Activated T-cell treated with anti-CD3 and anti-CD28 coated beads, Interleukin-2, amount 50 U/mL, for 4 hours (primary cell): ENCODE measurements around the gene C11orf16. TPM values are rescaled to one million over a fixed set of nuclear protein-coding genes. Genes with fewer than 3 reads are reported as not detected.
"Not testable (repeated sequence)": the region's sequence is repeated elsewhere in the genome, so short reads cannot be mapped to it uniquely, and the experiment has no call there.

Experiments
- ATAC-seq, 2 donors: fragments of 200-7000 bp; cut with Tn5 transposase; one replicate each; pipeline ENCODE4 v1.10.0; 2021
- DNase-seq: peaks from one replicate; pipeline ENCODE4 v3.0.0-alpha.2; 2020
- H3K27me3 Mint-ChIP-seq: one replicate; pipeline ENCODE4 v1.8.0; 2021; ENCODE audit warnings: low read depth, mixed read lengths
- H3K36me3 Mint-ChIP-seq: one replicate; pipeline ENCODE4 v1.8.0; 2022; ENCODE audit warnings: mixed read lengths; ENCODE audit not compliant: insufficient read depth
- H3K4me1 Mint-ChIP-seq: one replicate; pipeline ENCODE4 v1.8.0; 2021; ENCODE audit warnings: low read depth, mixed read lengths
- H3K4me3 Mint-ChIP-seq: one replicate; pipeline ENCODE4 v1.8.0; 2021; ENCODE audit warnings: mild to moderate bottlenecking, moderate library complexity, mixed read lengths
- H3K9me3 Mint-ChIP-seq: one replicate; pipeline ENCODE4 v1.8.0; 2021; ENCODE audit warnings: mixed read lengths
- total RNA-seq, 3 donors: library from RNA; stranded (reverse); gene quantifications; one replicate each; pipeline ENCODE4 v1.2.1, GENCODE V29; 2021

C11orf16 gene
- total RNA-seq, 3 donors from 2014 or later: not detected

DNA sequence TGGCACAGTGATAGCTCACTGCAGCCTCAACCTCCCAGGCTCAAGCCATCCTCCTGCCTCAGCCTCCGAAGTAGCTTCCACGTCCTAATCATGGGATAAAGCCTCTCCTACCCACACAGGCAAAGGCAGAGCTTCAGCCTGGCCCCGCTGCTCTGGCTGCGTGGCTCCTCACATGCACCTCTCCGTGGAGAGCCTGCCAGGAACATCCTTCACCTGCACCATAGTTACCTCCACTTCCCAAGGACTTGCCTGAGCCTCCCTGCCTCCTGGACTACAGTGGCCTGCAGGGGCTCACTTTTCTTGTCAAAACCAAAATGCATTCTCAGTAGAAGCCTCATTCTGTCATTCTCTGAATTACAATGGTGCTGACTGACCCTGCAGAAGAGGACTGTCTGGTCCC is 6.5 kb downstream of the C11orf16 start:
- no peaks in the 10 kb centered on the region for H3K9me3 Mint-ChIP-seq
- no peaks in the 10 kb centered on the region for H3K27me3 Mint-ChIP-seq
- DNase-seq (no peak), ATAC-seq (no peak)
- no peaks in the 10 kb centered on the region for H3K4me1 Mint-ChIP-seq
- H3K4me3 Mint-ChIP-seq: no peak overlapping the region
- H3K36me3 Mint-ChIP-seq: peaks cover 8% of the 10 kb centered on the region

DNA sequence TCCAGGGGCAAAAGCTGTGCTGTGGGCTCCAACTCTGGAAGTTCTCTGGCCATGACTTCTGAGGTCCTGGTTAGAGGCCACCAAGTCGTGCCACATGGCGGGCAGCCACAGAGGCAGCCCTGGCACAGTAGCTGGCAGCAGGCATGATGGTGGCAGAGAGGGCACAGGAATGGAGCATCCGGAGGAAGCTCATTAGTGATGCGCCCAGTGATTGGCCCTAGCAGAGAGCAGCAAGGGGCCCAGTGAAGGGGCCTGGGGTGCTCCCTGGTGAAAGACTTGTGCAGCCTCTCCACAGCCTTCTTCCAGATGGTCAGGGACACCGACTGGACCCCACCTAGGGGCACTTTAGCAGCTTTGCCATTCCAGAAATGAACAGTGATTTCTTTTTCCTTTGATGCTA is 7.0 kb downstream of the C11orf16 start:
- H3K36me3 Mint-ChIP-seq: peaks cover 8% of the 10 kb centered on the region
- DNase-seq: no peak
- no peaks in the 10 kb centered on the region for H3K4me1 Mint-ChIP-seq
- no peak for ATAC-seq
- no peak overlapping the region for H3K4me3 Mint-ChIP-seq
- no peaks in the 10 kb centered on the region for H3K27me3 Mint-ChIP-seq
- H3K9me3 Mint-ChIP-seq: no peaks in the 10 kb centered on the region

- peaks cover 14% of the 10 kb centered on the region for H3K36me3 Mint-ChIP-seq
- DNase-seq: no peak
- H3K4me3 Mint-ChIP-seq: no peak overlapping the region
- H3K4me1 Mint-ChIP-seq: no peaks in the 10 kb centered on the region
- H3K9me3 Mint-ChIP-seq: no peaks in the 10 kb centered on the region
- H3K27me3 Mint-ChIP-seq: no peaks in the 10 kb centered on the region
- ATAC-seq: no peak
Observed at GRCh38 chr11:8922691-8923090, 10.1 kb downstream of the C11orf16 start.

- Mint-ChIP-seq H3K36me3 (peaks cover 12% of the 10 kb centered on the region), H3K27me3 (no peaks in the 10 kb centered on the region), H3K4me3 (no peak overlapping the region), H3K4me1 (peaks cover 22% of the 10 kb centered on the region), H3K9me3 (no peaks in the 10 kb centered on the region)
- DNase-seq: no peak
- no peak for ATAC-seq
Observed at GRCh38 chr11:8917157-8917825, 15.5 kb downstream of the C11orf16 start.

- Mint-ChIP-seq H3K4me1 (peaks cover 33% of the 10 kb centered on the region), H3K36me3 (peaks cover 8% of the 10 kb centered on the region), H3K4me3 (no peak overlapping the region)
Observed at GRCh38 chr11:8914661-8915018, 18.1 kb downstream of the C11orf16 start.

GRCh38 chr11:8913961-8914660 is 18.6 kb downstream of the C11orf16 start:
- no peaks in the 10 kb centered on the region for H3K27me3 Mint-ChIP-seq
- DNase-seq (peak; percentile 37), ATAC-seq (peak in 1 of 2 donors; percentile 31)
- H3K4me3 Mint-ChIP-seq: peak overlapping the region; percentile 58
- peaks cover 33% of the 10 kb centered on the region for H3K4me1 Mint-ChIP-seq
- H3K9me3 Mint-ChIP-seq: no peaks in the 10 kb centered on the region
- peaks cover 8% of the 10 kb centered on the region for H3K36me3 Mint-ChIP-seq

More at GRCh38 chr11:8914661-8915018, 18.1 kb downstream of the C11orf16 start:
- H3K9me3 Mint-ChIP-seq: no peaks in the 10 kb centered on the region
- ATAC-seq (no peak), DNase-seq (no peak)
- H3K27me3 Mint-ChIP-seq: no peaks in the 10 kb centered on the region

- peak within 1 kb of the TSS; percentile 93 for H3K4me3 Mint-ChIP-seq
- H3K27me3 Mint-ChIP-seq: no peaks in the 10 kb centered on the region
- H3K4me1 Mint-ChIP-seq: peaks cover 51% of the 10 kb centered on the region
- peak; percentile 71 for DNase-seq
- no peaks in the 10 kb centered on the region for H3K9me3 Mint-ChIP-seq
- peak; percentile 83 to 85 for ATAC-seq
- H3K36me3 Mint-ChIP-seq: no peaks in the 10 kb centered on the region
Observed at GRCh38 chr11:8911029-8911823, 21.5 kb downstream of the C11orf16 start, which contains the start of gene AKIP1. Gene AKIP1 (plus strand): TSS chr11:8911189. CDS start chr11:8911450, 261 bp downstream.

GRCh38 chr11:8910649-8911026 is 22.1 kb downstream of the C11orf16 start:
- DNase-seq (no peak), ATAC-seq (peak; percentile 14 to 17)
- Mint-ChIP-seq H3K4me1 (peaks cover 53% of the 10 kb centered on the region), H3K9me3 (no peaks in the 10 kb centered on the region), H3K4me3 (peak overlapping the region; percentile 93), H3K36me3 (no peaks in the 10 kb centered on the region), H3K27me3 (no peaks in the 10 kb centered on the region)

DNA sequence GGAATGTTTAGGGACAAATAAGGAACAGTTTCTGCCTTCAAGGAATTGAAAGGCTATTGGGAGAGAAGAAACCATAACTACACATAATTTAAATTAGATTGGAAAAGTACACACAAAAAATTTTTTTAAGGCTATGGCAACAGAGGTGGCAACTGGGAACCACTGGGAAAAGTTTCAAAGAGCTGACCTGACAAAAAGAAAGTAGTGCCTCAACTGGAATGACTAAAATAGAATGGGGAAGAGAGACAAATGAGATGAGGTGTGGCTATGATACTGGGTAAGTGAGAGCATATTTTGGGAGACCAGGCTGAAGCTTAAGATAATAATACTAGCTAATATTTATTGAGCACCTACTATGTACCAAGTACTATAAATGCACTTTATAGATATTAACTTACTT is 24.6 kb downstream of the C11orf16 start:
- ATAC-seq: no peak
- H3K27me3 Mint-ChIP-seq: peaks cover 3% of the 10 kb centered on the region
- no peaks in the 10 kb centered on the region for H3K9me3 Mint-ChIP-seq
- no peak for DNase-seq
- no peak overlapping the region for H3K4me3 Mint-ChIP-seq
- peaks cover 39% of the 10 kb centered on the region for H3K4me1 Mint-ChIP-seq
- no peaks in the 10 kb centered on the region for H3K36me3 Mint-ChIP-seq

GRCh38 chr11:8907116-8907515 is 25.6 kb downstream of the C11orf16 start:
- Mint-ChIP-seq H3K27me3 (peaks cover 3% of the 10 kb centered on the region), H3K4me1 (peaks cover 33% of the 10 kb centered on the region)

DNA sequence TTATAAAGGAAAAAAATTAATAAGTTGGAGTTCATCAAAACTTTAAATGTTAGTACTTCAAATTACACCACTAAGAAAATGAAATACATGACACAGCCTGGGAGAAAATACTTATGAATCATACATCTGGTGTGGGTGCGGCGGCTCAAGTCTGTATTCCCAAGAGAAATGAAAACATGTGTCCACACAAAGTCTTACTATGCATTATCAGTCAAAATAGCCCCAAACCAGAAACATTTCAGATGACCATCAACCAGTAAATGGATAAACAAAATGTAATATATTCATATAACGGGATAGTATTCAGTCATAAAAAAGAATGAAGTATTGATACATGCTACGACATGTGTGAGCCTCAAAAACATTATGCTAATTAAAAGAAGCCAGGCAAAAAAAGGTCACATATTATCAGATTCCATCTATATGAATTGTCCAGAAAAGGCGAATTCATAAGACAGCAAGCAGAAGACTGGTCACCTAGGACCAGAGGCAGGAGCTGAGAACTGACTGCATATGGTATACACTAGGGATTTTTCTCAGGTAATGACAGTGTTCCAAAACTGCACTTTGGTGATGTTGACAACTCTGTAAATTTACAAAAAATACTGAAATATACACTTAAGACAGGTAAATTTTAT is 27.1 kb downstream of the C11orf16 start:
- no peaks in the 10 kb centered on the region for H3K36me3 Mint-ChIP-seq
- peaks cover 32% of the 10 kb centered on the region for H3K4me1 Mint-ChIP-seq
- ATAC-seq: no peak

More at GRCh38 chr11:8907116-8907515, 25.6 kb downstream of the C11orf16 start:
- Mint-ChIP-seq H3K36me3 (no peaks in the 10 kb centered on the region), H3K4me3 (no peak overlapping the region), H3K9me3 (peaks cover 4% of the 10 kb centered on the region)
- no peak for DNase-seq
- ATAC-seq: no peak

GRCh38 chr11:8899119-8899753 is 33.5 kb downstream of the C11orf16 start:
- Mint-ChIP-seq H3K36me3 (peaks cover 3% of the 10 kb centered on the region), H3K9me3 (peaks cover 27% of the 10 kb centered on the region), H3K4me1 (no peaks in the 10 kb centered on the region), H3K4me3 (no peak overlapping the region), H3K27me3 (peaks cover 9% of the 10 kb centered on the region)
- ATAC-seq (no peak), DNase-seq (no peak)

More for the DNA sequence above, 27.1 kb downstream of the C11orf16 start:
- H3K9me3 Mint-ChIP-seq: peaks cover 4% of the 10 kb centered on the region
- H3K4me3 Mint-ChIP-seq: no peak overlapping the region
- DNase-seq: no peak
- H3K27me3 Mint-ChIP-seq: peaks cover 7% of the 10 kb centered on the region

GRCh38 chr11:8891185-8891584 is 41.6 kb downstream of the C11orf16 start:
- H3K36me3 Mint-ChIP-seq: not testable (repeated sequence)

GRCh38 chr11:8886322-8886721 is 46.4 kb downstream of the C11orf16 start:
- DNase-seq (no peak), ATAC-seq (no peak)
- no peak overlapping the region for H3K4me3 Mint-ChIP-seq
- no peaks in the 10 kb centered on the region for H3K36me3 Mint-ChIP-seq
- peaks cover 25% of the 10 kb centered on the region for H3K27me3 Mint-ChIP-seq
- peaks cover 8% of the 10 kb centered on the region for H3K9me3 Mint-ChIP-seq
- no peaks in the 10 kb centered on the region for H3K4me1 Mint-ChIP-seq

More at GRCh38 chr11:8891185-8891584, 41.6 kb downstream of the C11orf16 start:
- not testable (repeated sequence) for H3K9me3 Mint-ChIP-seq, ATAC-seq, H3K4me3 Mint-ChIP-seq, DNase-seq, H3K4me1 Mint-ChIP-seq
- H3K27me3 Mint-ChIP-seq: peaks cover 22% of the 10 kb centered on the region
